CD4-positive, alpha-beta T cell treated with Interleukin-12 subunit alpha and Interleukin-12 subunit beta, for 1 hour (primary cell): ENCODE measurements around the gene ZNF587.
"Not testable (repeated sequence)": the region's sequence is repeated elsewhere in the genome, so short reads cannot be mapped to it uniquely, and the experiment has no call there.

Source experiments
- DNase-seq: peaks from one replicate; pipeline ENCODE4 v3.0.0-alpha.2; 2020

The ZNF587 gene

DNA sequence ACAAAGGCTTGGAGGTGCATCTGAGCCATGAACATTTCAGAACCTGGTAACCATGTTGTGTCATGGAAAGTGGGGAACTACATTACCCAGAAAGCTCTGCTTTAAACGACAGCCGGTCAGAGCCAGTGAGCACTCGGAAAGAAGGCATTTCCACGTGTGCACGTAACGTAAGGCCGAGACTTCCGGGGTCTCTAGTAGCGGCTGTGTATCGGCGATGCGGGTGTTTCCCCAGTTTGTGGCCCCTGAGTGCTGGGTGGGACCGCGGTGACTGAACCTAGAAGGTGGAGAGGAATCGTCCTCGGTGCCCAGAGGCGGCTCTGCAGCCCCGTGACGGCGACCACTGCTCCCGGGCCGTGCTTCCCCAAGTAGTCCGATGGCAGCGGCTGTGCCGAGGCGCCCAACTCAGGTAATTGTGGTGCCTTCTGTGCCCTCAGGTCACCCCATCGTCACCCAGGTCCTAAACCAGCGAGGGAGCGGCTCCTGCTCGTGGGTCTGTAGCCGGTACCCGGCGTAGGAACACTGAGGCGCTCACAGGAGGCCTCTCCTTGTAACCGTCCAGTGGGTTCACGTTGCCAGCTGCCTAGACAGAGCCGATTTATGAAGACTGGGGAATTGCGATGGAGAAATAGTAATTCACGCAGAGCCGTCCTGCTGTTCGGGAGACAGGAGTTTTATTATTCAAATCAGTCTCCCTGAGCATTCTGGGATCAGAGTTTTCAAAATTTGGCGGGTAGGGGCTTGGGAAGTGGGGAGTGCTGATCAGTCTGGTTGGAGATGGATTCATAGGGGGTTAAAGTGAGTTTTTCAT lies at the start of gene ZNF587:
Gene ZNF587 (plus strand): TSS at position 194 of the 808 bp plus-strand sequence. CDS start 180 bp downstream, at position 374.
- DNase-seq, result peak; percentile 89

GRCh38 chr19:57800696-57801095 lies 49.0 kb upstream of the ZNF587 start:
- no peak for DNase-seq

DNA sequence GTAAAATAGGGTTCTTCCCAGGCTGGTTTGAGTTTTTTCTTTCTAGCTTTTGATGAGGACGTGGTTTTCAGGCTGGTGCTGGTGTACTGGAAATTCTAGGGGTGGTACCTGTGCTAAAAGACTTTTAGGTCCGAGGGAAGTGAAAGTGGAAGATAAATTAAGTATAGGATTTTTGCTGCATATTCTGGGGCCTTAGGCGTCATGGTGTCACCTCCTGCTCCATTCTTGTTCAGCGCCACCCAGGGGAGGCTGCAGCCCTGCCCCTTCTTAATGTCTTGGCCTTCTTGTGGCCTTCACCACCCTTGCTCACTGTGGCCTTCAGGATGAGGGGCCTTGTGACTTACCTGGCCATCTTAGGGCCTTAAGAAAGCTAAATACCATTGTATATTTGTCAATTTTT lies 47.4 kb upstream of the ZNF587 start:
- DNase-seq, result no peak

- no peak for DNase-seq
Observed at GRCh38 chr19:57803265-57803593, 46.4 kb upstream of the ZNF587 start.

DNA sequence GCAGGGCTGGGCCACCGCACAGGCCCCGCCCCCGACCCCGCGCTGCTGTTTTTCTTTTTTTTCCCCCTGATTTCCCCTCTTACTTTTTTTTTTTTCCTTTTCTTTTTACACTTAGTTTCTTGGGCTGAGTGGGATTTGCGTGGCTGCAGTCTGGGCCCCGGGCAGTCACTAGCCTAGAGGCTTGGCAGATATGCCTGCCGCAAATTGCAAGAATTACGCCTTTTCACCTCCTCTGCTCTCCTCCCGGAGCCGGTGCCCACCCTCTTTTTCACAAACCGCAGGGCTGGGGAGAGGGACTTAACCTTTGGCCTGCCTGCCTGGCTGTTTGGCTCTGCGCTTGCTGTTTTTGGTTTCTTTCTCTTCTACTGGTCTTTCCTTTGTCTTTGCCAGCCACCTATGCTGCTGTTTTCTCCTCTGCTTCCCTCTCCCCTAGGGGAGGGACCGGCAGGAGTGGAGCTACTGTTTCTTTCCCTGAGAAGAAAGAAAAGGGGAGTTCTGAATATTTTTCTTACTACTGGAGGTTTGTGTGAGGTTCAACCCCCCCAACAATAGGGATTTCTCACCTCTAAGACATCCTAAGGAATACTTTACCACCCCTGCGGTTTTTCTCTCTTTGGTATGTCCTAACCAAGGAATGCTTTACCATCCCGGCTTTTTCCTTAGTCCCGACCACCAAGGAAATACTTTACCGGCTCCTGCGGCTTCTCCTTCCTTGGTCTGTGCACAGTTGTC lies 45.9 kb upstream of the ZNF587 start:
- DNase-seq, result no peak

DNA sequence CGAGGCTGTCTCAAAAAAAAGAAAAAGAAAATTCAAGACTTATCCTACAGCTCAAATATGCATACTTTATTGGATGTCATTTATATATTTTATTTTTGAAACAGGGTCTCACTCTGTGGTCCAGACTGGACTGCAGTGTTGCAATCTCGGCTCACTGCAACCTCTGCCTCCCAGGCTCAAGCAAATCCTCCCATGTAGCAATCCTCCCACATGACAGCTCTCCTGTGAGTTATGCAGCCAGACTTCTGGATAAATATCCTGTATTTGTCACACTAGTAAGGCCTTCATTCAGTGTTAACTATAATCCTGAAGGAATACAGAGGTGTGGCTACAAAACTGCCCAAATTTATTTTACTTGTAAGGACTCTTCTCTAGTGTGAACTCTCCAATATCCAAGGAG lies 42.1 kb upstream of the ZNF587 start:
- DNase-seq, result no peak

- not testable (repeated sequence) for DNase-seq
Observed at GRCh38 chr19:57810410-57811295, 39.0 kb upstream of the ZNF587 start.

DNA sequence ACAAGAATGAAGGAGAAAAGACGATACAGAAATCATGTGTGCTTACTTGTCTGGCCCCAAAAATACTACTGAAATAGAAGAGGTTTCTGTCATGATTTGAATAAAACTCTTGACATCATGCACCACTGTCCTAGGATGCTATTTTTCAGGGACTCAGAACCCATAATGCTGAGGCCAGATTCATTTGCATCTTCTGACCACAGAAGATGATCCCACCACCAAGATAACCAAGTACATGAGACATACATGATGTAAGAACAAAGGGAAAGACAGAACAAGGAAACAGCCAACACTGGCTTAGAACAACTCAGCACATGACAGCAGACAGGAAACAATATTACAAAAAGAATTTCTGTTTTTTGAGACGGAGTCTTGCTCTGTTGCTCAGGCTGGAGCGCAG lies 37.4 kb upstream of the ZNF587 start:
- no peak for DNase-seq

DNA sequence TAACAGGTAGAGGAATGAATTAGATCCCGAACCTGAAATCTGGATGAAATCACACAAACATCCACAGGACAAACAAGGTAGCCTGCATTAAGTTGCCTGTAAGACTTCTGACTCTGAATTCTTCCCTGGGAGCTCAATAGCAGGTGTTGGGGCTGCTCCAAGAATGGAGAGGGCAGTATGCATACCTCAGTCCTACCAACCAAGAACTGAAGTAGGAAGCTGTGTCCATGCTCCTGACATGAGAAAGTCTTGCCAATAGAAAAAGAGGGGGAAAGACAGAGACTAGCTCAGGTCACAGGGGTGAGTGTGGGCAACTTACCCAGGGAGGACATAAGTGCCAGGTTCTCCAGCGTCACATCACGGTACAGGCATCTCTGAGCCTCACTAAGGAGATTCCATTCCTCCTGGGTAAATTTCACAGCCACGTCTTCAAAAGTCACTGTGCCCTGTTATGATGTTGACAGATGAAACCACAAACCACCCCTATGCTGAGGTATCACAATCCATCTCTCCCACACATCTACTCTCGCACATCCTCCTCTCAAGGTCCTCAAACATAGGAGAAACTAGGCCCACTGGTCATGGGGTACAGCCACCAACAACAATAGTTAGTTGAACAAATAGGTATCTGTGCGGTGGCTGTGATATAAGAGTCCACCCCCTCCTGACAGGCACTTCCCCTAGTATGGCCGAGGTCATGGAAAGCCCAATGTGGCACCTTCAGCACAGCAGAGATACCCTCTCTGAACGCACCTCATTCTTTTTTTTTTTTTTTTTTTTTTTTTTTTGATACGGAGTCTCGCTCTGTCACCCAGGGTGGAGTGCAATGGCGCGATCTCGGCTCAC lies 36.5 kb upstream of the ZNF587 start:
- DNase-seq, result not testable (repeated sequence)

DNA sequence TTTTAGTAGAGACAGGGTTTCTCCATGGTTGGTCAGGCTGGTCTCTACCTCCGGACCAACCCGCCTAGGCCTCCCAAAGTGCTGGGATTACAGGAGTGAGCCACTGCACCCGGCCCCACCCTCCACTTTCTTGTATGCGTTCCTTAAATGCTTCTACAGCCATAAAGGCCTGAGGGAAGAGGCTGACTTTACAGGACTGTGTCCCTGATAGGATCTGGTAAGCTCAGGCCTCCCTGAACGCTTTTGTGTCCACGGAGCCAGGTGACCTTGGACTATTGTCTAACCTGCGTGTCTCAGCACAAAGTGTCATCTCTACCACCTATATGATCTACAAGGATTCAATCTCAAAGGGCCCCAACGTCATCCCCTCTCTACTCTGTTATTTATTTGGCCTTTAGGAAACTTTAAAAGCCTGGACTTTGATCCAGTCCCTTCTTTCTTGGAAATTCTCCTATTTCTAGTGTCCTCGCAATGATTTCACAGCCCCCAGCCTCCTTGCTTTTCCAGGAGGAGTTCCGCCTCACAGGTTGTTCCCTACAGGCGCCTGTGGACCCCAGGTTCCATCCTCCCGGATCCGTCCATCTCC lies 35.6 kb upstream of the ZNF587 start:
- no peak for DNase-seq

DNA sequence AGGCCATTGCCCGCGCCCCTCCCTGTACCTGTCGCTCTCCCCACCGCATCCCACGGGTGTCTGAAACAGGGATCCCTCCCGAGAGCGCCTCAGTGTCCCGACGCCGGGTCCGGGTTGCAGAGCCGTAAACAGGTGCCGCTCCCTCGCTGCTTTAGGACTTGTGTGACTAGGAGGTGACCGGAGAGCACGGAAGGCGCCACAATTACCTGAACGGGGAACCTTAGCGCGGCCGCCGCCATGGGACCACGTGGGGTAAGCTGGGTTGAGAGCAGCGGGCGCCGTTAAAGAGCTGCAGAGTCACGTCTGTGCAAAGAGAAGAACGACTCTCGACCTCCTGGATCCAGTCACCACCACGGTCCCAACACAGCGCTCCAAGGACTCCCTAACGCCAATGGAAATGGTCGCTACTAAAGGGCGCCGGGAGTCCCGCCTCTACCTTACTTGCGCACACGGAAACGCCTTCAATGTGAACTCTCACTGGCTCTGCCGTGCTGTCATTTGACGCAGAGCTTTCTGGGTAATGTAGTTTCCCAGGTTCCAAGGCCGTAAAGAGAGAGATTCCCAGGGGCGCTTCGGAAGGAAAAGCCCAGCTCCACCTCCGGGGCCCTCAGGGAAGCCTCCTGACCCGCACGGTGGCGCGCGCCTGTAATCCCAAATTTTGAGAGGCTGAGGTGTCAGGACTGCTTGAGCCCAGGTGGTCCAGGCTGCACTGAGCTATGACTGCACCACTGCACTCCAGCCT lies 35.0 kb upstream of the ZNF587 start, which contains the start of gene ZNF552:
Gene ZNF552 (minus strand): TSS at position 409 of the 742 bp plus-strand sequence. CDS start 170 bp downstream, at position 239.
- DNase-seq, result peak; percentile 85

GRCh38 chr19:57815247-57816075 lies 34.2 kb upstream of the ZNF587 start:
- DNase-seq, result no peak

DNA sequence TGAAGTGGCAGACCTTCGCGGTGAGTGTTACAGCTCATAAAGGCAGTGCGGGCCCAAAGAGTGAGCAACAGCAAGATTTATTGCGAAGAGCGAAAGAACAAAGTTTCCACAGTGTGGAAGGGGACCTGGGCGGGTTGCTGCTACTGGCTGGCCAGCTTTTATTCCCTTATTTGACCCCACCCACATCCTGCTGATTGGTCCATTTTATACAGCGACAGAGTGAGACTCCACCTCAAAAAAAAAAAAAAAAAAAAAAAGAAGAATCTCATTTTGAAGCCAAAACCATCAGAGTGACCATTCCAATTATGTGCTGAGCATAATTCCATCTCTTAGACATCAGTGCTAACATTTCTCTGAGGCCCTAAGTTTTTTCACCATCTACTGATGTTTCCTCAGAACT lies 33.0 kb upstream of the ZNF587 start:
- no peak for DNase-seq

DNA sequence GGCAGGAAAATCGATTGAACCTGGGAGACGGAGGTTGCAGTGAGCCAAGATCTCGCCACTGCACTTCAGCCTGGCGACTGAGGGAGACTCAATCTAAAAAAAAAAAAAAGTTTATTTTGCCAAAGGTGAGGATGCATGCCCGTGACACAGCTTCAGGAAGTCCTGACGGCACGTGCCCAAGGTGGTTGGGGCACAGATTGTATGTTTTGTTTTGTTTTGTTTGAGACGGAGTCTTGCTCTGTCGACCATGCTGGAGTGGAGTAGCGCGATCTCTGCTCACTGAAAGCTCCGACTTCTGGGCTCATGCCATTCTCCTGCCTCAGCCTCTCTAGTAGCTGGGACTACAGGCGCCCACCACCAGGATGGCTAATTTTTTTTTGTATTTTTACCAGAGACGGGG lies 31.7 kb upstream of the ZNF587 start:
- DNase-seq, result no peak

GRCh38 chr19:57818378-57818777 lies 31.3 kb upstream of the ZNF587 start:
- no peak for DNase-seq

DNA sequence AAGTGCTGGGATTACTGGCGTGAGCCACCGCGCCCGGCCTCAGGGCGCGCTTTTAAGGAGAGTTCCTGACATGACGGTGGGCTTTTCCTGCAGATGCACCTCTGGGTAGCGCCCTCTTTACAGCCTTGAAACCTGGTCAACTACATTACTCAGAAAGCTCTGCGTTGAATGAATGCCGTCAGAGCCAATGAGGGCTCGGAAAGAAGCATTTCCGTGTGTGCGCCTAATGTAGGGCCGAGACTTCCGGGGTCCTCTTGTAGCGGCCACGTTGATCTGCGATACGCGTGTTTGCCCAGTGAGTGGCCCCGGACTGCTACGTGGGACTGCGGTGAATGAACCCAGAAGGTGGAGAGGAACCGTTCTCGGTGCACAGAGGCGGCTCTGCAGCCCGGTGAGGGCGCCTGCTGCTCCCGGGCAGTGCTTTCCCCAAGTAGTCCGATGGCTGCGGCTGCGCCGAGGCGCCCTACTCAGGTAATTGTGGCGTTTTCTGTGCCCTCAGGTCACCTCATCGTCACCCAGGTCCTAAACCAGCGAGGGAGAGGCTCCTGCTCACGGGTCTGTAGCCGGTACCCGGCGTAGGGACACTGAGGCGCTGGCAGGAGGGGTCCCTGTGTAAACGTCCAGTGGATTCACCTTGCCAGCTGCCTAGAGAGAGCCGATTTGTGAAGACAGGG lies 30.0 kb upstream of the ZNF587 start:
- DNase-seq, result peak; percentile 89

DNA sequence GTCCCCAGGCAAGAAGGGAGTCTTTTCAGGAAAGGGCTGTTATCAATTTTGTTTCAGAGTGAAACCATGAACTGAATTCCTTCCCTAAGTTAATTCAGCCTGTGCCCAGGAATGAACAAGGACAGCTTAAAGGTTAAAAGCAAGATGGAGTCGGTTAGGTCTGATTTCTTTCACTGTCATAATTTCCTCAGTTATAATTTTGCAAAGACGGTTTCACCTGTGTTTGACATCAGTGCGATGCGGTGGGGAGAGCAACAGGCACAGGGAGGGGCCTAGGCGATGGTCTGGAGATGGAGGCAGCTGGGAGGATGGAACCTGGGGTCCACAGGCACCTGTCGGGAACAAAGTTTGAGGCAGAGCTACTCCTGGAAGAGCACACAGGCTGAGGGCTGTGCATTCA lies 29.1 kb upstream of the ZNF587 start:
- no peak for DNase-seq

GRCh38 chr19:57821095-57821494 lies 28.6 kb upstream of the ZNF587 start:
- DNase-seq, result not testable (repeated sequence)

DNA sequence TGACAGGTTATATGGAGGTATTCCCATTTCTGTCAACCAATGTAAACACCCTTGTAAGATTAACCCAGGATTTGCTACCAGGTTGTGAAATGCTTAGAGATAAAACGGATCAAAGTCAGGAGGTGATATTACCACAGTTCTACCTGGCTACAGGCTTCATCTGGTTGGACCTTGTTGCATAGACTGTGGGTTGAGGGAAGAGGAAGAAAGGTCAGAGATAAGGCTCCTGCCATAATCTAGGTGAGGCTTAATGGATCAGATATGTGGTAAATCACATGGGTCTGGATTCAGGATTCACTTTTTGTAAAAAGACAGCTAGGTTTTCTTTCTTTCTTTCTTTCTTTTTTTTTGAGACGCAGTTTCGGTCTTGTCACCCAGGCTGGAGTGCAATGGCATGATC lies 28.2 kb upstream of the ZNF587 start:
- not testable (repeated sequence) for DNase-seq

GRCh38 chr19:57823155-57823554 lies 26.5 kb upstream of the ZNF587 start:
- not testable (repeated sequence) for DNase-seq
